Keratinocyte (primary cell): ENCODE measurements around the gene MACF1. TPM values are rescaled to one million over a fixed set of nuclear protein-coding genes. Genes with fewer than 3 reads are reported as not detected.

Experiments used
- DNase-seq: peaks from one replicate; pipeline ENCODE4 v3.0.0-alpha.2; 2011; ENCODE audit warnings: low read depth, missing footprints, low spot score
- FAIRE-seq: peaks from 2 replicates; lab custom pipeline; 2011; peaks lifted over from hg19 to GRCh38; lab: Jason Lieb, UNC
- H2AFZ ChIP-seq: 2 replicates; pipeline ENCODE4 v1.6.0; 2012; ENCODE audit warnings: low read length, control low read depth, inconsistent platforms; ENCODE audit not compliant: control insufficient read depth
- H3K27ac ChIP-seq: 2 replicates; pipeline ENCODE4 v1.5.1; 2011; ENCODE audit warnings: low read length; ENCODE audit not compliant: control insufficient read depth, insufficient read depth
- H3K27me3 ChIP-seq: 3 replicates; pipeline ENCODE4 v1.6.0; 2011; ENCODE audit warnings: low read length; ENCODE audit not compliant: control insufficient read depth, insufficient read depth; ENCODE audit errors: extremely low read depth
- H3K36me3 ChIP-seq, 2 experiments: 2 replicates in 1 of 2; 3 replicates in 1 of 2; pipeline ENCODE4 v1.5.1; 2011; ENCODE audit warnings: low read length in 2 of 2, mild to moderate bottlenecking in 1 of 2; ENCODE audit not compliant: control insufficient read depth in 2 of 2, insufficient read depth in 2 of 2; ENCODE audit errors: extremely low read depth in 1 of 2
- H3K4me1 ChIP-seq: 3 replicates; pipeline ENCODE4 v1.5.1; 2011; ENCODE audit warnings: low read length; ENCODE audit not compliant: control insufficient read depth, insufficient read depth; ENCODE audit errors: extremely low read depth
- H3K4me2 ChIP-seq: 3 replicates; pipeline ENCODE4 v1.6.0; 2011; ENCODE audit warnings: low read depth, low read length; ENCODE audit not compliant: control insufficient read depth, insufficient read depth; ENCODE audit errors: extremely low read depth
- H3K4me3 ChIP-seq, 3 experiments: fragments of 200-600 bp in 1 of 3; sonication (generic) in 1 of 3; 2 replicates in 2 of 3; 3 replicates in 1 of 3; pipeline ENCODE4 v1.5.1; 2011 to 2016; ENCODE audit warnings: low read length in 3 of 3, mild to moderate bottlenecking in 3 of 3, control low read depth in 2 of 3, inconsistent platforms in 1 of 3, low read depth in 1 of 3, mixed read lengths in 1 of 3, mixed run types in 1 of 3, moderate library complexity in 1 of 3; ENCODE audit not compliant: control insufficient read depth in 2 of 3, insufficient read depth in 2 of 3; ENCODE audit errors: extremely low read depth in 1 of 3
- H3K79me2 ChIP-seq: 2 replicates; pipeline ENCODE4 v1.6.0; 2012; ENCODE audit warnings: low read length; ENCODE audit not compliant: control insufficient read depth, insufficient read depth
- H3K9ac ChIP-seq: 3 replicates; pipeline ENCODE4 v1.6.0; 2011; ENCODE audit warnings: low read length; ENCODE audit not compliant: control insufficient read depth, insufficient read depth; ENCODE audit errors: extremely low read depth
- H3K9me1 ChIP-seq: 3 replicates; pipeline ENCODE4 v1.6.0; 2011; ENCODE audit warnings: low read length; ENCODE audit not compliant: control insufficient read depth, insufficient read depth; ENCODE audit errors: extremely low read depth
- H3K9me3 ChIP-seq: 2 replicates; pipeline ENCODE4 v1.5.1; 2012; ENCODE audit warnings: low read depth, low read length; ENCODE audit not compliant: control insufficient read depth
- H4K20me1 ChIP-seq: 3 replicates; pipeline ENCODE4 v1.6.0; 2011; ENCODE audit warnings: low read length; ENCODE audit not compliant: control insufficient read depth, insufficient read depth; ENCODE audit errors: extremely low read depth
- EZH2 ChIP-seq: IDR thresholded peaks from one replicate; pipeline ENCODE4 v1.6.1; 2012; ENCODE audit warnings: inconsistent platforms, mild to moderate bottlenecking, low read length, moderate library complexity
- dilution Hi-C: fragments of 300-500 bp; cut with MboI; formaldehyde crosslinking; loops from one replicate; pipeline ENCODE4 v1.7.0; 2020; ENCODE audit warnings: low sequenced_read_pairs; ENCODE audit not compliant: extremely low pct_ligation_motif_present
- polyA plus RNA-seq, 5 experiments: library from polyadenylated mRNA; depleted of rRNA in 3 of 5; stranded (reverse) in 3 of 5; stranded (forward) in 1 of 5; unstranded in 1 of 5; fragments of >200 nt; gene quantifications; 1 replicate in 1 of 5; 2 replicates in 3 of 5; 3 replicates in 1 of 5; pipeline versions ENCODE4 v1.2.1 to v1.2.3, GENCODE V29; 2011 to 2012; ENCODE audit warnings: missing spikeins in 2 of 5, low read depth in 1 of 5, low replicate concordance in 1 of 5
- TF ChIP-seq, protein P1 (sequence below), 3 experiments: IDR thresholded peaks in 1 of 3; conservative IDR thresholded peaks in 1 of 3; optimal IDR thresholded peaks in 1 of 3; 2 replicates in 2 of 3; 3 replicates in 1 of 3; pipeline versions ENCODE3 to v1.5.1; 2011; ENCODE audit warnings: low read length in 3 of 3, mild to moderate bottlenecking in 3 of 3, moderate library complexity in 2 of 3, control low read depth in 1 of 3, inconsistent platforms in 1 of 3; ENCODE audit not compliant: insufficient read depth in 2 of 3; ENCODE audit errors: extremely low read depth in 1 of 3

MACF1 gene
- polyA plus RNA-seq, 1 donor (not counting 4 experiments of a cell fraction or from before 2014, with no cell fraction given) = 111 TPM

DNA sequence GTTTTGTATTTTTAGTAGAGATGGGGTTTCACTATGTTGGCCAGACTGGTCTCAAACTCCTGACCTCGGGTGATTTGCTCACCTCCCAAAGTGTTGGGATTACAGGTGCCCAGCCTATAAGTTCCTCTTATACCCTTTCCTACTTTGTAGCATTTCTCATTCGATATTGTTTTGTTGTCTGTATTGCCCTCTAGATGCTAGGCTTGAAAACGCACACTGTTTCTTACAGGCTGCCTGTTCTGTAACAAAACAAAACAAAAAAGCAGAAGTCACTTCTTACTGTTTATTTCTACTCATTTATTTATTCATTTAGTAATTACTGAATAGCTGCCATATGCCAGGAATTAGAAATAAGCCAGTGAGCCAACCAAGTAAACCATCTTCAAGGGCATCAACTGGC is 150.1 kb downstream of the MACF1 start:
- Histone ChIP-seq H2AFZ (no peak overlapping the region), H3K4me2 (no peak overlapping the region), H3K9ac (no peak overlapping the region), H3K27ac (no peak overlapping the region), H3K9me1 (no peaks in the 10 kb centered on the region), H3K79me2 (no peaks in the 10 kb centered on the region), H3K36me3 (peaks cover 49 to 60% of the 10 kb centered on the region in 2 experiments), H3K9me3 (no peaks in the 10 kb centered on the region), H3K4me1 (no peaks in the 10 kb centered on the region), H3K27me3 (no peaks in the 10 kb centered on the region), H4K20me1 (no peaks in the 10 kb centered on the region), H3K4me3 (no peak overlapping the region)
- FAIRE-seq (no peak), DNase-seq (no peak)
- dilution Hi-C loops = no loop called here
- no peak for TF ChIP-seq EZH2
- TF ChIP-seq, protein P1, sequence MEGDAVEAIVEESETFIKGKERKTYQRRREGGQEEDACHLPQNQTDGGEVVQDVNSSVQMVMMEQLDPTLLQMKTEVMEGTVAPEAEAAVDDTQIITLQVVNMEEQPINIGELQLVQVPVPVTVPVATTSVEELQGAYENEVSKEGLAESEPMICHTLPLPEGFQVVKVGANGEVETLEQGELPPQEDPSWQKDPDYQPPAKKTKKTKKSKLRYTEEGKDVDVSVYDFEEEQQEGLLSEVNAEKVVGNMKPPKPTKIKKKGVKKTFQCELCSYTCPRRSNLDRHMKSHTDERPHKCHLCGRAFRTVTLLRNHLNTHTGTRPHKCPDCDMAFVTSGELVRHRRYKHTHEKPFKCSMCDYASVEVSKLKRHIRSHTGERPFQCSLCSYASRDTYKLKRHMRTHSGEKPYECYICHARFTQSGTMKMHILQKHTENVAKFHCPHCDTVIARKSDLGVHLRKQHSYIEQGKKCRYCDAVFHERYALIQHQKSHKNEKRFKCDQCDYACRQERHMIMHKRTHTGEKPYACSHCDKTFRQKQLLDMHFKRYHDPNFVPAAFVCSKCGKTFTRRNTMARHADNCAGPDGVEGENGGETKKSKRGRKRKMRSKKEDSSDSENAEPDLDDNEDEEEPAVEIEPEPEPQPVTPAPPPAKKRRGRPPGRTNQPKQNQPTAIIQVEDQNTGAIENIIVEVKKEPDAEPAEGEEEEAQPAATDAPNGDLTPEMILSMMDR (optimal IDR thresholded peaks at IDR 0.05 in 1 of 3, IDR thresholded peaks at IDR 0.05 in 1 of 3, conservative IDR thresholded peaks at IDR 0.05 in 1 of 3; ENCODE audit: extremely low read depth in 1 of 3, insufficient read depth in 2 of 3, low read length in 3 of 3) = no peak

DNA sequence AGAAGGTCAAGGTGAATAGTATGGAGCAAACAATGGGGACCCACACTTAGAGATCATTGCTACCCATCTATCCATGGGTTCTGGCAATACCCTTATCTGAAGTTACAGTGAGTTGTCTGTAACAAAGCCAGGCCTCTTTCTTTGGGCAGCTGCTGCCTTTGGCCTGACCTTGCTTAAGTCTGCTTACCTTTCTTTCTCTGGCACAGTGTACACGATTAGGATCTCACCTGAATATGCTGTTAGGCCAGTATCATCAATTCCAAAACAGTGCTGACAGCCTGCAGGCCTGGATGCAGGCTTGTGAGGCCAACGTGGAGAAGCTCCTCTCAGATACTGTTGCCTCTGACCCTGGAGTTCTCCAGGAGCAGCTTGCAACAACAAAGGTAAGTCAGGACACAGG is 154.0 kb downstream of the MACF1 start:
- H4K20me1 ChIP-seq = no peaks in the 10 kb centered on the region
- H3K4me1 ChIP-seq = no peaks in the 10 kb centered on the region
- peaks cover 40 to 52% of the 10 kb centered on the region in 2 experiments for H3K36me3 ChIP-seq
- no peak overlapping the region for H2AFZ ChIP-seq
- no peaks in the 10 kb centered on the region for H3K79me2 ChIP-seq
- no peak overlapping the region for H3K4me2 ChIP-seq
- FAIRE-seq = no peak
- no peaks in the 10 kb centered on the region for H3K9me3 ChIP-seq
- no peak overlapping the region for H3K27ac ChIP-seq
- dilution Hi-C loops = no loop called here
- TF ChIP-seq, protein P1 (optimal IDR thresholded peaks at IDR 0.05 in 1 of 3, IDR thresholded peaks at IDR 0.05 in 1 of 3, conservative IDR thresholded peaks at IDR 0.05 in 1 of 3; ENCODE audit: extremely low read depth in 1 of 3, insufficient read depth in 2 of 3, low read length in 3 of 3) = no peak
- TF ChIP-seq EZH2 = no peak
- DNase-seq = no peak
- no peak overlapping the region for H3K4me3 ChIP-seq
- no peaks in the 10 kb centered on the region for H3K9me1 ChIP-seq
- no peaks in the 10 kb centered on the region for H3K27me3 ChIP-seq
- no peak overlapping the region for H3K9ac ChIP-seq
